ENCODE results near the gene PSKH1.

PSKH1 gene

DNA sequence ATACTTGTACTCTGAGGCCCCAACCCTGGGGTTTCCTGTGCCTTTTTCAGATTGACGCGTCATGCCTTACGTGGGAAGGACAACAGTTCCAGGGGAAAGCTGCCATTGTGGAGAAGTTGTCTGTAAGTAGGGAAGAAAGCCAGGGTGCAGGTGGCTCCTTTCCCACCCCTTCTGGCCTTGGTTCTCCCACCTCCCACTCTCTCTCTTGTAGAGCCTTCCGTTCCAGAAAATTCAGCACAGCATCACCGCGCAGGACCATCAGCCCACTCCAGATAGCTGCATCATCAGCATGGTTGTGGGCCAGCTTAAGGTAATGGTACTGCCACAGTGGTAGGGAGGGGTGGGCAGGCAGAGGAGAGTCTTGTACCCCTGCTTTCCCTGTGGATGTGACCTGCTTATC is 24.8 kb upstream of the PSKH1 start:
- no peak for DNase-seq

DNA sequence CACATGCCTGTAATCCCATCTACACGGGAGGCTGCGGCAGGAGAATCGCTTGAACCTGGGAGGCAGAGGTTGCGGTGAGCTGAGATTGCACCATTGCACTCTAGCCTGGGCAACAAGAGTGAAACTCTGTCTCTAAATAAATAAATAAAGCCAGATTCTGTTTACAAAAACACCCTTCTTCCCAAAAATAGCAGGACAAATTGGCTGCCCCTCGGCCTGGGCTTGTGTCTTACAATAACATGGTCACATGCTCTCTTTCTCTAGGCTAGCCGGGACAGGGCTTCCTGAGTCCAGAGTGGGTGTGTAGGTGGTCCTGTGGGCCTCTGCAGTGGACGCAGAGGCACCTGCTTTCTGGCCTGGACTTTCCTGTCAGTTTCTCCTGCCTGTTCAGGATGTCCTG is 23.4 kb upstream of the PSKH1 start:
- no peak for DNase-seq

DNA sequence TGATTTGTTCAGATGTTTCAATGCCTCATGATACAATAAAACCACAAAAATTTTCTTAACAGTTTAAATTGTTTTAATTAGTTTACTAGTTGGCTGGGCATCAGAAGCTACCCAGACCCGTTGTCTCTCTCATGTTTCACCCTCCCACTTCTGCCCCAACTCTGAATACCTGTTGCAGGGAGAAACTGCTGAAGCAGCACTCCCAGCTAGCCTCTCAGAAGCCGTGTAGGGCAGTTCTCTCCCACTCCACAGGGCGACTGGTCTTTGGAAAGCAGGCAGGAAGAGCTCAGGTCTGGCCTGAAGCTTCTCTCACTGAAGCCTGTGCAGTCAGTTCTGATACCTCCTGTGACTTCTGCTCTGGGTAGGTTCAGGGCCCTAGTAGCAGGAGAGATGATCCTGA is 21.8 kb upstream of the PSKH1 start:
- no peak for DNase-seq

DNA sequence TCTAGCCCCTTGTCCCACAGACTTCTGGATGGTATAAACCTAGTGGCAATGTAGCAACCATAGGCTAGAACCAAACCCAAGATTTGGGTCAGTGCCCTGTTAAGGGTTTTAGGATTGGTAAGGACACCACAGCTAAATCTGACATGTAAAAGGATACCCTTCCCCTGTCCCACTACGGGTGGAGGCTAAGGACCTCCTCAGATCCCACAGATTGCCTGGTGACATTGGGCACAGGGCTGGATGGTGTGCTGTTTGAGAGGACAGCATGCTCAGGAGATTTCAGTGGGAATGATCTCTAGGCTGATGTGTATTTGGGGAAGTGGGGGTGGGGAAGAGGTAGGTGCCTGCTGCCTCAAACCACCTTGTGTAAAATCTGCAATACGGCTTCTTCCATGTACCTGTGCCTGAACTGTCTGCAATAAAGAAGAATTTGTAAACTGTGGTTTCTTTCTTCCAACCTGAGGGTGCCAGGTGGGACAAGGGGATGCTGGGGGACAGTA is 20.9 kb upstream of the PSKH1 start:
- DNase-seq: peak; percentile 20

DNA sequence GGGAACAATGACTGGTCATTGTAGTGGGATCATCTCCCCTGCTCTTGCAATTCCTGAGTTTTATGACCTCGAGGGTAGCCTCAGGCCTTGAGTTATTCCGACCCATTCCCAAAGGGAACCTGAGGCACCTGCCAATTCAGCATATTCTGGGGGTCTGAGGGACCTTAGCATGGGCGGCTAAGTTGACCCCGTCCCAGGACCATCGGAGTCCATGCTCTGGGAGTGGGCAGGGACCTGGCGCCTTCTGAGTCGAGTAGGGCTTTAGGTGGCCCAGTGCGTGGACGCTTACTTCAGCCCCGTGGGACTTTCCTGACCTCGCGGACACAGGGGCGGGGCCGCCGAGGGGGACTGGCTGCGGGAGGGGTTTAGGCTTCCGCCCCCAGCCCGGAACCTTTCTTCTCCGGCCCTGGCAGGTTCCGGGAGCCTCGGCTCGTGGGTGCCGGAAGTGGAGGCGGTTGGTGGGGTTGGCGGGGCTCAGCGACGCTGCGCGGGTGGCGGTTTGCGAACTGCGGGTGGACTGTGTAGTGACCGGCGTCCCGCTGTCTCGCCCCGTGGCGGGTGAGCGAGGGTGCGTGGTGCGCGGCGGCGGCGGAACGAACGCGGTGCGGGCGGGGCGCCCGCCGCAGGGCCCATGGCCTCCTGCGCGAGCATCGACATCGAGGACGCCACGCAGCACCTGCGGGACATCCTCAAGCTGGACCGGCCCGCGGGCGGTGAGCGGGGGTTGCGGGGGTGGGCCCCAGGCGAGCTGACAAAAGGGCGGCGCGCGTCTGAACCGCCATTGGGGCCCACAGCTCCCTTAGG is 20.2 kb upstream of the PSKH1 start, which contains the start of gene EDC4:
TSS of gene EDC4 (plus strand) at position 422 of the 804 bp plus-strand sequence. CDS start at position 632, 210 bp downstream.
- DNase-seq: peak; percentile 90

DNA sequence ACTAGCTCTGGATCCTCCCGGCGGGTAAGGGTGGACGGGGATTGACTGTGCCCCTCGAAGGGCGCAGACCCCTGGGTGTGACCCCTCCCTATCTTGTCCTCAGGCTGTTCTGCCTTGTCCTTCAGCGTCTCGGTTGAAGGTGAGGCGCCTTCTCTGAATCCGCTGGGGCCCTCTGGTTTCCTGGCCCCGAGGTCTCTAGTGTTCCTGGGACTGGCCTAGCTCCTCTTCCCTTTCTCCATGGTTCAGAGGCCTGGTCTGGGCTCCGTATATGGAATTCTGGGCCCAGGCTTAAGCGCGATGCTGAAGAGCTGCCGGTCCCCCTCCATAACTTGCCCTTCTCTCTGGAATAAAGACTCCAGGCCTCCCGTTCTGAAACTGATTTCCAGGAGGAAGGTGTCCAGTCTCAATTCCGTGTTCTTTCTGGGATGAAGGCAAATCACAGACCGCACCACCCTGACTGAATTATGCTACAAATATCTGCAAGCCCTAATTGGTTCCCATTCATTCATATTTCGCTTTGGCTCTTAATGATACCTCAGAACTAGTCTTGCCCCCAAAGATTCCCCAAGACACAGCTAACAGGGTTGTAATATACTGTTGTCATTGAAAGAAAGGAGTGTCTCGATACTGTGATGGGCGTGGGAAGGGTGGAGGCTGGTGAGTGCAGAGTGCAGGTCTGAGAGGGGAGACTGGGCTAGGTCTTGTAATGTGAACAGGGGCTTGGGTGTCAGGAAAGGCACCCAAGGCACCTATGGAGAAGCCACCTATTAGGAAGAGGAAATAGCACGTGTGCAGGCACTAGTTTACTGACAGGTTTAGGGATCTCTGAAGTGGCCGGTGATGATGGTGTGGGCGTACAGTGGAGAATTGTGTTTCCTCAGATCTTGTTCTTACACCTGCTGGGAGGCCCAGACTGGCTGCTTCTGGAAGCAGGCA is 19.4 kb upstream of the PSKH1 start:
- DNase-seq: peak; percentile 47

DNA sequence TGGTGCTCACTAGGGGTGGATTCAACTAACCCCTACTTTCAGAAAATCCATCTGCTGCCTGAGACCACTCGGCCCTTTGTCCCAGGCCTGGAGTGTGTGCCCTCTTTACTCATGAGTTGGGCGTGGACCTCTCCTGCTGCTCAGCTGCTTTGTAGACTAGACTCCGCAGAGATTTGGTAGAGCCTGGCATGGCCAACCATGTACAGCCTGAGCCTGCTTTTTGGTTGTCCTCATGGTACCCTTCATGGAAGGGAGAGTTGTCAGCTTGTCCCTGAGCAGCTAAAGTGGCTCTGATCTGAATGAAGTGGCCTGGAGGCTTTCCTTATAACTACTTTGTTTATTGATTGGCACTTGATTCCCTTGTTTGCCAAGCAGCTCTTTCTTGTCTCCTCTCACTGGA is 18.7 kb upstream of the PSKH1 start:
- DNase-seq: peak; percentile 13

DNA sequence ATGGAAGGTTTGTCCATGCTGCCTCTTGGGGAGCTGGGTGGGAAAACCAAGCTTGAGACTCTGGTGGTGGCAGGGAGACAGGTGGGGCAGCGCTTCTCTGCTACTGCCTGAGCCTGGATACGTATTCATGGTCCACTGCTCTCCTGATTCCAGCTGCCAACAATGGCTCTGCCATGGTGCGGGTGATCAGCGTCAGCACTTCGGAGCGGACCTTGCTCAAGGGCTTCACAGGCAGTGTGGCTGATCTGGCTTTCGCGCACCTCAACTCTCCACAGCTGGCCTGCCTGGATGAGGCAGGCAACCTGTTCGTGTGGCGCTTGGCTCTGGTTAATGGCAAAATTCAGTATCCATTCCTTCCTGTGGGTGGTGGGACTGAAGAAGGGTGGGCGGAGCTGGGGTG is 16.0 kb upstream of the PSKH1 start:
- DNase-seq: no peak

DNA sequence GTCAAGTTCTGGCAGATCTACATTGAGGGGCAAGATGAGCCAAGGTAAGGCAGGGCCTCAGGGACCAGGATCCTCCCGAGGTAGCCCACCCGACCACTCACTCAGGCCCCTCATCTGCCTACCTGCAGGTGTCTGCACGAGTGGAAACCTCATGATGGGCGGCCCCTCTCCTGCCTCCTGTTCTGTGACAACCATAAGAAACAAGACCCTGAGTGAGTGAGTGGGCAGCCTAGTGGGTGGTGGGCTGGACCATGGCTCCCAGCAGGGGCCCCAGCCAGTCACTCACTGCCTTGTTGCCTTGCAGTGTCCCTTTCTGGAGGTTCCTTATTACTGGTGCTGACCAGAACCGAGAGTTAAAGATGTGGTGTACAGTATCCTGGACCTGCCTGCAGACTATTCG is 14.8 kb upstream of the PSKH1 start:
- DNase-seq: no peak

DNA sequence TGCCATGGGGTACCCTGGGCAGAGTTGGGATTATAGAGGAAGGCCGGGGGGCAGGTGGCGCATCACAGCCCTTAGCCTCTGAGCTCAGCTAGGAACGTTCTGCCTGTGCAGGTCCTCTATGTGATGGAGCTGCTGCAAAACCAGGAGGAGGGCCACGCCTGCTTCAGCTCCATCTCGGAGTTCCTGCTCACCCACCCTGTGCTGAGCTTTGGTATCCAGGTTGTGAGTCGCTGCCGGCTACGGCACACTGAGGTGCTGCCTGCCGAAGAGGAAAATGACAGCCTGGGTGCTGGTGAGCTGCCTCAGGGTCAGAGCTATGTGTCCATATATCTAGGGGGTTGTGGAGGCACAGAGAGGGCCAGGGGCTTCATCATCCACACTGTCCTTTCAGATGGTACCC is 14.2 kb upstream of the PSKH1 start:
- no peak for DNase-seq

DNA sequence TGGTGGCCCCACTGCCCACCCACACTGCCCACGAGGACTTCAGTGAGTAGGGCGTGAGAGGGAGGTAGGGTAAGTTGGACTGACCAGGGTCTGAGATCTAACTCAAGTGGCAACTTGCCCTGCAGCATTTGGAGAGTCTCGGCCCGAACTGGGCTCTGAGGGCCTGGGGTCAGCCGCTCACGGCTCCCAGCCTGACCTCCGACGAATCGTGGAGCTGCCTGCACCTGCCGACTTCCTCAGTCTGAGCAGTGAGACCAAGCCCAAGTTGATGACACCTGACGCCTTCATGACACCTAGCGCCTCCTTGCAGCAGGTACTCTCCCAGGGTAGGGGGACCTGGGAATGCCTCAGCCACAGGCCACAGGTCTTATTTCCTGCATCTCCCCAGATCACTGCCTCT is 13.6 kb upstream of the PSKH1 start:
- DNase-seq: no peak

DNA sequence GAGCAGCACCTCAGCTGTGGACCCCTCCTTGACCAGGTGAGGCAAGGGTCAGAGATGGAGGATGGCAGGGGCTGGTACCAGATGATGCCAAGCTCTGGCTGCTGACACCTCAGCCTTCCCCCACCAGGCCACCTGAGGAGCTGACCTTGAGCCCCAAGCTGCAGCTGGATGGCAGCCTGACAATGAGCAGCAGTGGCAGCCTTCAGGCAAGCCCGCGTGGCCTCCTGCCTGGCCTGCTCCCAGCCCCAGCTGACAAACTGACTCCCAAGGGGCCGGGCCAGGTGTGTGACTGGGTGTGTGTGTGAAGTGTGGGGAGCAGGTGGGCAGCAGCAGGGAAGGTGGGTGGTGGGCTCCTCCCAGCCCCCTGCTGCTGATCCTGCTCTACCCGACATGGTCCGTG is 13.1 kb upstream of the PSKH1 start:
- DNase-seq: no peak

DNA sequence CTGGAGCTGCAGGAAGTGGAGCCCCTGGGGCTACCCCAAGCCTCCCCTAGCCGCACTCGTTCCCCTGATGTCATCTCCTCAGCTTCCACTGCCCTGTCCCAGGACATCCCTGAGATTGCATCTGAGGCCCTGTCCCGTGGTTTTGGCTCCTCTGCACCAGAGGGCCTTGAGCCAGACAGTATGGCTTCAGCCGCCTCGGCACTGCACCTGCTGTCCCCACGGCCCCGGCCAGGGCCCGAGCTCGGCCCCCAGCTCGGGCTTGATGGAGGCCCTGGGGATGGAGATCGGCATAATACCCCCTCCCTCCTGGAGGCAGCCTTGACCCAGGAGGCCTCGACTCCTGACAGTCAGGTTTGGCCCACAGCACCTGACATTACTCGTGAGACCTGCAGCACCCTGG is 12.5 kb upstream of the PSKH1 start:
- DNase-seq: no peak

DNA sequence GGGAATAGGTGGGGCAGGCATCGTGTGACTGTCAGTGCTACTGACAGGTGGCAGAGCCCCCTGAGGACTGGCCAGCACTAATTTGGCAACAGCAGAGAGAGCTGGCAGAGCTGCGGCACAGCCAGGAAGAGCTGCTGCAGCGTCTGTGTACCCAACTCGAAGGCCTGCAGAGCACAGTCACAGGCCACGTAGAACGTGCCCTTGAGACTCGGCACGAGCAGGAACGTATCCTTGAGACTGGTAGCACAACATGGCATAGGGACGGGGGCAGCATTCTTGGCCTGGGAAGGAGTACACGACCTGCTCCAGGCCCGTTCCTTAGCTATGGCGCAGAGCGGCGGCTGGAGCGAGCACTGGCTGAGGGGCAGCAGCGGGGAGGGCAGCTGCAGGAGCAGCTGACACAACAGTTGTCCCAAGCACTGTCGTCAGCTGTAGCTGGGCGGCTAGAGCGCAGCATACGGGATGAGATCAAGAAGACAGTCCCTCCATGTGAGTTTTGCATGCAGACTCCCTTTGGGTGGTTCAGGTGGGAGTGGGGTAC is 11.4 kb upstream of the PSKH1 start:
- DNase-seq: no peak

DNA sequence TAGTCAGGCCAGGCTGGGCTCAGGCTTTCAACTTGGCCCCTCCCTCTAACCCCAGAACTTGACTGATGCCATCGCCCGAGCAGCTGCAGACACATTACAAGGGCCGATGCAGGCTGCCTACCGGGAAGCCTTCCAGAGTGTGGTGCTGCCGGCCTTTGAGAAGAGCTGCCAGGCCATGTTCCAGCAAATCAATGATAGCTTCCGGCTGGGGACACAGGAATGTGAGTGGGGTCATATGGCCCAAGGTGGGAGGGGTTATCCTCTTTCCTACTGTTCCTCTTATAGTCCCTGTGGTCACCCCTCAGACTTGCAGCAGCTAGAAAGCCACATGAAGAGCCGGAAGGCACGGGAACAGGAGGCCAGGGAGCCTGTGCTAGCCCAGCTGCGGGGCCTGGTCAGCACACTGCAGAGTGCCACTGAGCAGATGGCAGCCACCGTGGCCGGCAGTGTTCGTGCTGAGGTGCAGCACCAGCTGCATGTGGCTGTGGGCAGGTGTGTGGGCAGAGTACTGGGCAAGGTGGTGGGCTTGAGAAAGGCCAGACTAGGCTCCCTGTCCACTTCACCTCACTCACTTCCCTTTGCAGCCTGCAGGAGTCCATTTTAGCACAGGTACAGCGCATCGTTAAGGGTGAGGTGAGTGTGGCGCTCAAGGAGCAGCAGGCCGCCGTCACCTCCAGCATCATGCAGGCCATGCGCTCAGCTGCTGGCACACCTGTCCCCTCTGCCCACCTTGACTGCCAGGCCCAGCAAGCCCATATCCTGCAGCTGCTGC is 10.5 kb upstream of the PSKH1 start:
- DNase-seq: no peak

DNA sequence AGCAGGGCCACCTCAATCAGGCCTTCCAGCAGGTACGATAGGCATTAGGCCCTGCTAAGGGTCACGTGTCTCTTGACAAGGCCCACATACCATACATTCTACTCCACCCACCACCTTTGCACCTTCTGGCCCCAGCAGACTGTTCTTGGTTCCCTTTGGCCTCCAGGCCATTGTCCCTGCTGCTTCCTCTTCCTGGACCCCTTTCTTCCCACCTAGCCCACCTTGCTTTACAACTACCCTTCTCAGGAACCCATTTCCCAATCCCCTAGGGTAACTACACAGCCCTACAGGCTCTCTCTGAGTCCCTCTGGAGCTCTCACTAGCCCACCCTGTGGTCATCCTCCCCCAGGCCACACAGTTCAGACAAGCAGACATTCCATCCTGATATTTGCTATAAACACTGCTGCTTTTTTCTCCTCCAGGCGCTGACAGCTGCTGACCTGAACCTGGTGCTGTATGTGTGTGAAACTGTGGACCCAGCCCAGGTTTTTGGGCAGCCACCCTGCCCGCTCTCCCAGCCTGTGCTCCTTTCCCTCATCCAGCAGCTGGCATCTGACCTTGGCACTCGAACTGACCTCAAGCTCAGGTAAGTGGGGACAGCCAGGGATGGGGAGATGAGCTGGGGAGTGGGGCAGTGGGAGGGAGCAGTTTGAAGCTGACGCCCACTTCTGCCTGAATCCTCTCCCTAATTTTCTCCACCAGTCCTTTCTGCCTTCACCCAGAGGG is 9.7 kb upstream of the PSKH1 start:
- no peak for DNase-seq

DNA sequence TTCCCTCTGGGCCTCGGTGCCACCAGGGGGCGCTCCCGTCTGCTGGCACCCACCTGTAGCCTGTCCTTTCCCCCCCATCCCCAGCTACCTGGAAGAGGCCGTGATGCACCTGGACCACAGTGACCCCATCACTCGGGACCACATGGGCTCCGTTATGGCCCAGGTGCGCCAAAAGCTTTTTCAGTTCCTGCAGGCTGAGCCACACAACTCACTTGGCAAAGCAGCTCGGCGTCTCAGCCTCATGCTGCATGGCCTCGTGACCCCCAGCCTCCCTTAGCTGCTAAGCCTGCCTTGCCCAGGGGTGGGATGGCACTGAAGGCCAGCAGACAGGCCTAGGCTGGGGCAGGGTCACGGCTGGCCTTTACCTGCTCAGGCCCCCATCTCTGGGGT is 9.2 kb upstream of the PSKH1 start:
- DNase-seq: peak; percentile 77

DNA sequence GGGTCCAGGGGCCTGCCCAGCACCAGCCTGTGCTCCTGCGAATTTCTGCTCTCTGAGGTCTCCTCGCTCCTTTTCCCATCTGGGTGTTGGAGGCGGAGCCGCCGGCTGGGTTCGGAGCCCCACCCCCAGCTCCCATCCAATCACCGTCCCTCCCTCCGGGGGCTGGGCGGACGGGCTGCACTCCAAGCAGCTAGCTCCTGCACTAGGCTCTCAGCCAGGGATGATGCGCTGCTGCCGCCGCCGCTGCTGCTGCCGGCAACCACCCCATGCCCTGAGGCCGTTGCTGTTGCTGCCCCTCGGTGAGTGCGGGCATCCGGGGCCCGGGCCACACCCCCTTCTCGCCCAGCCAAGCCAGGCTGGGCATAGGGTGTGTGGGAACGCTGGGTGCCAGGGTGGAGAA is 8.4 kb upstream of the PSKH1 start, which contains the start of gene NRN1L:
TSS of gene NRN1L (plus strand) at position 202 of the 400 bp plus-strand sequence. CDS start at position 221, 19 bp downstream.
- DNase-seq: peak; percentile 19

DNA sequence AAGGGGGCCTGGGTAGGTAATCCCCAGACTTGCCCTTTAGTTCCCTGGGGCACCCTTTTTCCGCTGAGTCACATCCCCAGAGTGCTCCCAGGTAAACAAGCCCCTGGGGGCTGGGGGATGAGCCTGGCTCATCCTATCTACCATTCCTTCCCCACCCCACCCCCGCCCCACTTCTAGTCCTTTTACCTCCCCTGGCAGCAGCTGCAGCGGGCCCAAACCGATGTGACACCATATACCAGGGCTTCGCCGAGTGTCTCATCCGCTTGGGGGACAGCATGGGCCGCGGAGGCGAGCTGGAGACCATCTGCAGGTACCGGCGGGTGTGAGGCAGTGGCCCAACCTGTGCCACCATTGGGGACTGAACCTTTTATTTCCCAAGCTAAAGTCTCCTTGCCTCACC is 7.5 kb upstream of the PSKH1 start:
- no peak for DNase-seq

DNA sequence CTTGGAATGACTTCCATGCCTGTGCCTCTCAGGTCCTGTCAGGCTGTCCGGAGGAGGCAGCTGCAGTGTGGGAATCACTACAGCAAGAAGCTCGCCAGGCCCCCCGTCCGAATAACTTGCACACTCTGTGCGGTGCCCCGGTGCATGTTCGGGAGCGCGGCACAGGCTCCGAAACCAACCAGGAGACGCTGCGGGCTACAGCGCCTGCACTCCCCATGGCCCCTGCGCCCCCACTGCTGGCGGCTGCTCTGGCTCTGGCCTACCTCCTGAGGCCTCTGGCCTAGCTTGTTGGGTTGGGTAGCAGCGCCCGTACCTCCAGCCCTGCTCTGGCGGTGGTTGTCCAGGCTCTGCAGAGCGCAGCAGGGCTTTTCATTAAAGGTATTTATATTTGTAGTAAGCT is 7.1 kb upstream of the PSKH1 start:
- no peak for DNase-seq

DNA sequence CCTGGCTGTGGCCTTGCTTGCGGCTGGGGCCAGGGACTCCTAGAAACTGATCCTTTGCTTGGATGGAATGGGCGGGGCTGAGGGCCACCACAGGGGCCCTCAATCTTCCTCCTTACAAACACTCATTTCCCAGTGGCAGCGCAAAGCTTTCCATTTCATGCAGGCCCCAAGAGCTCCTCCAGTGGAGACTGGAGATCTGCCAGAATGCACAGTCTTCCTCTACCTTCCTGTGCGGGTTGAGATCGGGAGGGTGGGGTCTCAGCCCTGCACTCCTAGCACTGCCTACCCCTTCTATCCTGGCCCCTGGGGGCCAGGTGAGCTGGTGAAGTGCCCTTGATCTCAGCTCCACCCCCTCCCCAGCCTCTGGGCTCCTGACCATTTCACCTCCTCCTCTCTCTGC is 6.7 kb upstream of the PSKH1 start:
- DNase-seq: no peak

DNA sequence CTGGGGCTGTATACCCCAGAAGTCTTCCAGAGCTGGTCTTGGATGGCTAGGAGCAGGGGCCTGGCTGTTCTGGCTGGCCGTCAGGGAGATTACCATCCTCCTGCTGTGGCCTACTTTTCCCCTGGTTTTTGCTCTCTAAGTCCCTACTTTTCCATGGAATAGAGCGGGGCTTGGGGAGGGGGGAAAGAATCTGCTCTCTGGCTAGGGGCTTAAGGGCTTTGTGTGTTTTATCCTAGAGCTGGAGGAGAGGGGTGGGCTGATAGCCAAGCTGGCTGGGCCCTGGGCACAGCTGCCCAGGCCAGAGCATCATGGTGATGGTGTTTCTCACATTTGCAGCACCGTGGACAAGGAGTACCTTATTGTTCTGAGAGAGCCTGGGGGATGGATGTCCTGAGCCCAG is 4.7 kb upstream of the PSKH1 start:
- no peak for DNase-seq
